Superior temporal gyrus (tissue), 1 donor: ENCODE results near the gene CTDSP1.
A peak's percentile ranks its signal among the peaks of the same experiment; 100 is the strongest.

Source experiments
- DNase-seq: peaks from one replicate; pipeline ENCODE4 v3.0.0-alpha.2; 2016; ENCODE audit errors: extremely low spot score

Gene CTDSP1

DNA sequence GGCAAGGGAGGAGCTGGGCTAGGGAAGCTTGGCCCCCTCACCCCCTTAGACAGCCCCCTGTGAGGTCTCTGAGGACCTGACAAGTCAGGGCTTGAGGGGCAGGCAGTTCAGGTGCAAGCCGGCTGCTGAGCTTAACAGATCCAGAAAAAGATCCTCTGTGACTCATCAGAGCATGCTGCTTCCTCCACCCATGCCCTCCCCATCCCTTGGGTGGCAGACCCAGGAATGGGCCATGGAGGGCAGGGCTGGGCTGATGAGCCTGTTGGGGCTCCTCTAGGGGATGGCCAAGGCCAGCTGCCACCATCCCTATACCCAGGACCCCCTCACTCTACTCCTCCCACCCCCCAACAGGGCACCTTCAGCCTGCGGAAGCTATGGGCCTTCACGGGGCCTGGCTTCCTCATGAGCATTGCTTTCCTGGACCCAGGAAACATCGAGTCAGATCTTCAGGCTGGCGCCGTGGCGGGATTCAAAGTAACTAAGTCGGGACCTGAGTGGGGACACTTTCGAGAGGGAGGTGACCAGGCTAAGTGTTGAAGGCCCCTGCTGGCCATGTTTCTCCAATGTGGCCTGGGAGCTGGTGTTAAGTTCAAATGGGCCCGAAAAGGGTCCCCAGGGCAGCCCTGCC, 15.7 kb upstream of the CTDSP1 start:
- DNase-seq = no peak

DNA sequence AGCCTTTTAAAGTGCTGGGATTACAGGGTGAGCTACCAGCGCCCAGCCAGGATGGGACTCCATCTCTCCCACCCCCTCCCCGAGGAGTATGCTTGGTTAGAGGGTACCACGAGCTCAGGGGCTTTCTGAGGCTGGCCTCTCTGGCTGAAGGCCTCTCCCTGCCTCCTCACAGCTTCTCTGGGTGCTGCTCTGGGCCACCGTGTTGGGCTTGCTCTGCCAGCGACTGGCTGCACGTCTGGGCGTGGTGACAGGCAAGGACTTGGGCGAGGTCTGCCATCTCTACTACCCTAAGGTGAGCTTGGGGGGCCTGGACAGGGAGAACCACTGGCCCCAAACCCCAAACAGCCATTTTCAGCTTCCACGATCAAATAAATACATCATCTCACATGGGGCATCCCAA, 14.7 kb upstream of the CTDSP1 start:
- no peak for DNase-seq

DNA sequence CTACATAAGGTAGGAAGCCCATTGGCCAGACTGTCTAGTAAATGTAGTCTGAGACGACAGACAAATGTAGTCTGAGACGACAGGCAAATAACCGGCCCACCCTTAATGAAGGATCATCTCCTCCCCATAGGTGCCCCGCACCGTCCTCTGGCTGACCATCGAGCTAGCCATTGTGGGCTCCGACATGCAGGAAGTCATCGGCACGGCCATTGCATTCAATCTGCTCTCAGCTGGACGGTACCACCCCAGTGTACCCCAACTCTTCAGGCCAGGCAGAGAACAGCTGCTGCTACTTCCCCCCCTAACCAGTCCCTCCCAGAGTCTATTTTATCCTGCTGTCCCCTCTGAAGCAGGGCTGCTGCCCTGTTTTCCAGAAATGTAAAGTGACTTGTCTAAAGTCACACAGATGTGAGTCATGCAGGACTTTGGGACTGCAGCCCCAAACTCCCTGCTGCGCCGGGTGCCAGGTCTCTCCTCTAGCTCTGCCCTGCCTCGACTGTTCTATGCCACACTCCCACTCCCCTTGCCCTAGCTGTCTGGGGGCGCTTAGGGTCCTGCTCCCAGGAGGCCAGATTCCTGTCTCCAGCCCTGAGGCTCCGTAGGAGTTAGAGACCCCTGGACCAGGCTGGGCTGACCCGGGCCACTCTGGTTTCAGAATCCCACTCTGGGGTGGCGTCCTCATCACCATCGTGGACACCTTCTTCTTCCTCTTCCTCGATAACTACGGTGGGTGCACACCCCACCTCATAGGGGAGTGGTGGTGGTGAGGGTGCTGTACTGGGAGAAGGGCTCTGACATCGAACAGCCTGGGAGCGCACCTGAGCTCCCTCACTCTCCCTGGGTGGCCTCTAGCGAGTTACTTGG, 12.9 kb upstream of the CTDSP1 start:
- DNase-seq = no peak

DNA sequence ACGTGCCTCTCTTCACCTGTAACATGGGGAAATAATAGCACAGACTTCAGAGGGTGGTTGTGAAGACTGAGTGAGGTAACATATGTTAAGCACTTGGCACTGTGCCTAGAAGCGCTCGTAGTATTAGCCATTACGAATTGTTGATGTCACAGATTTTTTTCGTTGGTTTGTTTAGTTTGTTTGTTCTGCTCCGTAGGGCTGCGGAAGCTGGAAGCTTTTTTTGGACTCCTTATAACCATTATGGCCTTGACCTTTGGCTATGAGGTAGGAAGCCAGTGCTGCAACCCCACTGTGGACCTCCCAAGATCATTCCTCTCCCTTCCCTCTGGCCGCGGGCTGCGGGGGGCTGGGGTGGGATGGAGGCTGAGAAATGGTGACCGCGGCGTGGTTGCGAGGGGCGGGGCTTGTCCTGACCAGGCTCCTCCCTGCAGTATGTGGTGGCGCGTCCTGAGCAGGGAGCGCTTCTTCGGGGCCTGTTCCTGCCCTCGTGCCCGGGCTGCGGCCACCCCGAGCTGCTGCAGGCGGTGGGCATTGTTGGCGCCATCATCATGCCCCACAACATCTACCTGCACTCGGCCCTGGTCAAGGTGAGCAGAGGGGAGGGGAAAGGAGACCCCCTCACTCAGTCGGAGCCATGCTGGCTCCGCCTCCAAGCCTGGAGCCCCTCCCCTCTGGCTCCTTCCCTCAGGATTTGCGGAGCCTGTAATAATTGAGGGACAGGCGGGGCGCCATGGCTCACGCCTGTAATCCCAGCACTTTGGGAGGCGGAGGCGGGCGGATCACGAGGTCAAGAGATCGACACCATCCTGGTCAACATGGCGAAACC, 12.1 kb upstream of the CTDSP1 start:
- no peak for DNase-seq

DNA sequence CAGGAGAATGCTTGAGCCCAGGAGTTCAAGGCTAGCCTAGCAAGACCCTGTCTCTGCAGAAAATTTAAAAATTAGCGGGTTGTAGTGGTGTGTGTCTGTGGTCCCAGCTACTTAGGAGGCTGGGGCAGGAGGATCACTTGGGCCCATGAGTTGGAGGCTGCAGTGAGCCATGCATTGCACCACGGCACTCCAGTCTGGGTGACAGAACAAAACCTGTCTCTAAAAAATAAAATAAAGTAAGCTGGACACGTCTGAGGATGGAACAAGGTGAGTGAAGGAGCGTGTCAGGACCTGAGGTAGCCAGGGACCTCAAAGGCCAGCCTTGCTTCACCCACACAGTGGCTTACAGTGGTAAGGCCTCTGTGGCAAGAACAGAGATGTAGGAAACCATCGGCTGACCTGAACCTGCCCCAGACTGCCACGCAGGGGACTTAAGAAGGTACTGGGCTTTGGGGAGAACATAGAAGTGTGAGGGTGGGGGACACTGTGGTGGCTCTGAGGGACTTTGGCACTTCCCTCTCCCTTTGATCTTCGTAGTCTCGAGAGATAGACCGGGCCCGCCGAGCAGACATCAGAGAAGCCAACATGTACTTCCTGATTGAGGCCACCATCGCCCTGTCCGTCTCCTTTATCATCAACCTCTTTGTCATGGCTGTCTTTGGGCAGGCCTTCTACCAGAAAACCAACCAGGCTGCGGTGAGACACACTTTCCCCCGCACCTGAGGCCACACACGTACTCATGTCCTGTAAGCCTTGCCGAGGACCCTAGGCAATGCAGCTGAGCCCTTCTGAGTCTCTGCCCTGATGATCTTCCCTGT, 10.1 kb upstream of the CTDSP1 start:
- no peak for DNase-seq

DNA sequence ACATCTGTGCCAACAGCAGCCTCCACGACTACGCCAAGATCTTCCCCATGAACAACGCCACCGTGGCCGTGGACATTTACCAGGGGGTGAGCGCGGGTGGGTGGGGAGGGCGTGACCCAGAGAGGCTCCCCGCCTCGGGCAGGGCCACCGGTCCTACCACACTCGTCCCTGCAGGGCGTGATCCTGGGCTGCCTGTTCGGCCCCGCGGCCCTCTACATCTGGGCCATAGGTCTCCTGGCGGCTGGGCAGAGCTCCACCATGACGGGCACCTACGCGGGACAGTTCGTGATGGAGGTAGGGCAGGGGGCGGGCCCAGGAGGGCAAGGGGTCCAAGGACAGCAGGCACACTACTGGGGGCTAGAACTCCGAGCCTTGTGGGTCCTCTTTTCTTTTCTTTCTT, 8.5 kb upstream of the CTDSP1 start:
- DNase-seq = no peak

DNA sequence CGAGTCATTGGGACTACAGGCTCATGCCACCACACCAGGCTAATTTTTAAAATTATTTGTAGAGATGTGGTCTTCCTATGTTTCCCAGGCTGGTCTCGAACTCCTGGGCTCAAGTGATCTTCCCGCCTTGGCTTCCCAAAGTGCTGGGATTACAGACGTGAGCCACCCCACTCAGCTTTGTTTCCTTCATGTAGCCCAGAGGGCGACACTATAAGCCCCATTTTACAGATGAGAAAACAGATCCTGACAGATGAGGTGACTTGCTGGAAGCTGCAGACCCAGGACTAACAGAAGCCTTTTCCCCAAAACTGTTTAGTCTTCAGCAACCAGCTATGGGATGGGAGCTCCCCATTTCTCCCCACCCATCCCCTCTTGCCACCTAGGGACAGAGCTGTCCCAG, 7.2 kb upstream of the CTDSP1 start:
- no peak for DNase-seq

DNA sequence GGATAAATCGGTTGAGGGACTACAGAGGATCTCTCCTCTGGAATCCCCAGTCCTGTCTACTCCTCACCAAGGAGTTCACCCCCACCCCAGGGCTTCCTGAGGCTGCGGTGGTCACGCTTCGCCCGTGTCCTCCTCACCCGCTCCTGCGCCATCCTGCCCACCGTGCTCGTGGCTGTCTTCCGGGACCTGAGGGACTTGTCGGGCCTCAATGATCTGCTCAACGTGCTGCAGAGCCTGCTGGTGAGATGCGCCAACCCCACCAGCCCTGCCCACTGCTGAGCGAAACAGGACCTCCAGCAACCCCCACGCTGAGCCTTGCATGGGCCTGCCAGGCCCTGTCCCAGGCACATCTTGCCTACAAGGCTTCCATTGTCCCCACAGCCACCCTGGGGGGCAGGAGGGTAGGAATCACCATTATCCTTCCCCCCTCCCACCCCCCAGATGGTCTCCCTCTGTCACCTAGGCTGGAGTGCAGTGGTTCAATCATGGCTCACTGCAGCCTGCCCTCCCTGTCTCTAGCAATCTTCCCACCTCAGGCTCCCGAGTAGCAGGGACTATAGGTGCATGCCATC, 6.7 kb upstream of the CTDSP1 start:
- no peak for DNase-seq

DNA sequence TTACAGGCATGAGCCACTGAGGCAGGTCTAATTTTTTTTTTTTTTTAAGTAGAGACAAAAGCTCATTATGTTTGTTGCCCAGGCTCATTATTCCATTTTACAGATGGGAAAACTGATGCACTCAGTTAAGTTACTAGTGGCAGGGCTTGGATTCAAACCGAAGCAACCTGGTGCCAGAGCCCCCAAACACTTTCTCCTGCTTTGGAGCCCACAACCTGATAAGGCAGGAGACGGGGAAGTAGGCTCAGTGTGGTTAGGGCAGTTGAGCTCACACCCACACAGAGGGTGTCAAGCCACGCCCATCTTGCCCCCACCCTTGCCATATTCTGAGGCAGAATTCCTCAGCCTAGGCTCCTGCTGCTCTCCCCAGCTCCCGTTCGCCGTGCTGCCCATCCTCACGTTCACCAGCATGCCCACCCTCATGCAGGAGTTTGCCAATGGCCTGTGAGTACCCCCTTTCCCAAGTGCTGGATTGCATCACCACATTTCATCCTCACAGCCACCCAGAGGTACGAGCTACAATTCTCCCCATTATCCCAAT, 5.8 kb upstream of the CTDSP1 start:
- no peak for DNase-seq

DNA sequence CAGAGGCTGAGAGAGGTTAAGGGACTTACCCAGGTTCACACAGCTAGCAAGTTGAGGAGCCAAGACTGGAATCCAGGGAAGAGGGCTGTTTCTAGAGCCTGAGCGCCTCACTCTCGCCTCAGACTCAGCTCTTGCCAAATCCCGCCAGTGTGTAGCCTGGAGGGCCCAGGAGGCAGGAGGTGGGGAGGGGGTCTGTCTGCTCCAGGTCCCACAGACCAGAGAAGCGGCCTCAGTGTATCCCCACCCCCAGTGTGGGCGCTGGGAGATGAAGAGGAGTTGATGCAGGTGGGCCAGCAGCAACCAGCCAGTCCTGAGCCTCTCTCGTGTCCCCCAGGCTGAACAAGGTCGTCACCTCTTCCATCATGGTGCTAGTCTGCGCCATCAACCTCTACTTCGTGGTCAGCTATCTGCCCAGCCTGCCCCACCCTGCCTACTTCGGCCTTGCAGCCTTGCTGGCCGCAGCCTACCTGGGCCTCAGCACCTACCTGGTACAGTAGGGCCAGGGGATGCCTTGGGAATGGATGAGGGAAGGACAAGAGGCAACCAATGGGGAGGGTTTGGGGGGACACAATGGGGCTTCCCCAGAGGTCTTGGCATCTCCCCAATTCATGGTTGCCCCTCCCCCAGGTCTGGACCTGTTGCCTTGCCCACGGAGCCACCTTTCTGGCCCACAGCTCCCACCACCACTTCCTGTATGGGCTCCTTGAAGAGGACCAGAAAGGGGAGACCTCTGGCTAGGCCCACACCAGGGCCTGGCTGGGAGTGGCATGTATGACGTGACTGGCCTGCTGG, 5.2 kb upstream of the CTDSP1 start:
- no peak for DNase-seq

DNA sequence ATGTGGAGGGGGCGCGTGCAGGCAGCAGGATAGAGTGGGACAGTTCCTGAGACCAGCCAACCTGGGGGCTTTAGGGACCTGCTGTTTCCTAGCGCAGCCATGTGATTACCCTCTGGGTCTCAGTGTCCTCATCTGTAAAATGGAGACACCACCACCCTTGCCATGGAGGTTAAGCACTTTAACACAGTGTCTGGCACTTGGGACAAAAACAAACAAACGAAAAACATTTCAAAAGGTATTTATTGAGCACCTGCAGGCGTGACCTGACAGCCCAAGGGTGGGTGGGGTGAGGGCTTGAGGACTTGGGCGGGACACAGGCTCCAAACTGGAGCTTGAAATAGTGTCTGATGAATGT, 4.6 kb upstream of the CTDSP1 start:
- no peak for DNase-seq

DNA sequence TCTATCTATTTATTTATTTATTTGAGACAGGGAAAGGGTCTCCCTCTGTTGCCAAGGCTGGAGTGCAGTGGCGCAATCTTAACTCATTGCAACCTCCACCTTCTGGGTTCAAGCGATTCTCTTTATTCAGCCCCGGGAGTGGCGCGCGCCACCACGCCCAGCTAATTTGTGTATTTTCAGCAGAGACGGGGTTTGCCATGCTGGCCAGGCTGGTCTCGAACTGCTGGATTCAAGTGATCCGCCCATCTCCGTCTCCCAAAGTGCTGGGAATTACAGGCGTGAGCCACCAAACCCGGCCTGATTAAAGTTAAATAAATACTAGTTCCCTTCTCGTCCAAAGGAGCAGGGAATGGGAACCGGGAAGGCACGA, 4.2 kb upstream of the CTDSP1 start:
- no peak for DNase-seq

DNA sequence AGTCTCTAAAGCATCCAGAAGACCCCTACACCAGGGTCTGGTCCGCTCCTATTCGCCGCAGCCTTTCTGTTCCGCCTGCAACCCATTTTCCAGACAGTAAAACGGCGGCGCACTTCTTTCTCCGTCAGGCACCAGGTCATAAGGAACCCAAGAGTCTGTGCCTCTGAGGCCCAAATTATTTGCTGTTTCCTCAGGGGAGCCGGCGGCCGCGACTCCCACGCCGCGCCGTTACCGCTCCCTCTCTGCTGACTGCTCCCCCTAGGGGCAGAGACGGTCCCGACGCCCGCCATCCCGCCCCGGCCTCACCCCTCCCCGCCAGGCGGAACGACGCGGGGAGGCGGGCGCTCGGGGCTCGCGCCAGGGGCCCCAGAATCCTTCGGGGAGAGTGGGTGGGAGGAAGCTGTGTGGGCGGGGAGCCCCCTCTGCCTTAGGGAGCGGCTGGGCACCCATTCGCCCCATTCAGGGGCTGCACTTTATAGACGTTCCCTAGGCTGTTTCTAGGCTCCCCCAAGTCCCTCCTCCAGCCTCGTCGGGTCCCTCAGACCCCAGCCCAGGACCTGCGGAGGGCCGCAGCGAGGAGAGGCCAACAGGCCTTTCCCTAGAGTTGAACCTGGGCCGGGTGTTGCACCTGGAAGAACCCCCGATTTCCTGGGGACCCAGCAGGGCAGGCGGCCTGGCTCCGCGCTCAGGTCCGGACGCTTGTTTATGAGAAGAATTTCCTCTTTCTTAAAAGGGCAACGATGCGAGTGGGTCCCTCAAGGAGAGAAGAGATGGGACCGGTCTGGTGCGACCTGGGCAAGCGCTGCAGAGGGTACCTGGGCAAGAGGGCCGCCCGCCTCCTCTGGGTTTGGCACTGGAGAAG, 3.6 kb upstream of the CTDSP1 start:
- peak; percentile 97 for DNase-seq

DNA sequence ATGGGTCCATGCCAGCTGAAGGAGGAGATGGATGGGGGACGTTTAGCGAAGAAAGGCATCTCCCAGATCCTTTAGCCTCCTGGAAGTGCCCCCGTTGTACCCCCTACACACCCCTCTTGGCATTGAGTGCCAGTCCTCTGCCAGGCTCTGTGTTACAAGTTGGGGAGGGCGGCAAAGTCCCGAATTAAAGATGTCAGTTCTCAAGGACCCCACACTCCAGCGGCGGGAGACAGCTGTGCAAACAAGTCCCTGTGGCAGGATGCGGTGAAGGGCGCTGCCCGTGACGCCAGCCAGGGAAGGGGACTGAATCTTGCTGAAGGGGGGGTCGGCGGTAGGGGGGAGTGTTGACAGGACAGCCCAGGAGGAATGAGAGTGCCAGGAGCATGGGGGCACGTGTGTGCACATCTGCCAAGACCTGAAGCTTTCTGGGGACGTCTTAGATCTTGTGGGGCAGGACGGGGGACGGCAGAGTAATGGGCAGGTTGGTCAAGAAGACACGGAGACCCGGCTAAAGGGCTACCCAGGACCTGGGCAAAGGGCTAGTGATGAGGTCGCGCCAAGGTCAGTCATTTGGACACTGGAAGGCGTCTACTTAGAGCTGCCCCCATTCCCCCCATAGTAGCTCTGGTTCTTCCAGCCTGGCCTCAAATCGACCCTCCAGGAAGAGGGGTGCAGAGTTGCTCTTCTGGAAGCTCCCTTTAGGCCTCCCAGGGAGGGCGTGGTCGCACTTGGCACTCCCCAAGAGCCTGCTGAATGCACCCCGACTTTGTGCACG, 2.8 kb upstream of the CTDSP1 start:
- peak; percentile 71 for DNase-seq

DNA sequence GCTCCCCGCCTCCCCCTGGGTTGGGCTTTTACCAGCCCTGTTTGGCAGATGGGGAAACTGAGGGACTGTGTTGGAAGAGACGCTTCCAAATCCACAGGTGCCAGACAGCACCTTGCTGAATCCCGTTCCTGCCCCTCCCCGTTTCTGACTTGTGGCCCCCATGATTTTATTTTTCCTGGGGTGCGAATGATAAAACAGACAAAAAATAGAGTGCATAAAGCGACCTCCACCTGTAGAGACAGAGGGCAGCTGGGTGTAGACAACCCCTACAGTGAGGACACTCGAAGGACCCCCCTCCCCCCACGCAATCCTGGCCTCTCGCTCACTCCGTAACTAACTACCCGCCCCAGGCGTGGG, 2.2 kb upstream of the CTDSP1 start:
- DNase-seq = no peak

DNA sequence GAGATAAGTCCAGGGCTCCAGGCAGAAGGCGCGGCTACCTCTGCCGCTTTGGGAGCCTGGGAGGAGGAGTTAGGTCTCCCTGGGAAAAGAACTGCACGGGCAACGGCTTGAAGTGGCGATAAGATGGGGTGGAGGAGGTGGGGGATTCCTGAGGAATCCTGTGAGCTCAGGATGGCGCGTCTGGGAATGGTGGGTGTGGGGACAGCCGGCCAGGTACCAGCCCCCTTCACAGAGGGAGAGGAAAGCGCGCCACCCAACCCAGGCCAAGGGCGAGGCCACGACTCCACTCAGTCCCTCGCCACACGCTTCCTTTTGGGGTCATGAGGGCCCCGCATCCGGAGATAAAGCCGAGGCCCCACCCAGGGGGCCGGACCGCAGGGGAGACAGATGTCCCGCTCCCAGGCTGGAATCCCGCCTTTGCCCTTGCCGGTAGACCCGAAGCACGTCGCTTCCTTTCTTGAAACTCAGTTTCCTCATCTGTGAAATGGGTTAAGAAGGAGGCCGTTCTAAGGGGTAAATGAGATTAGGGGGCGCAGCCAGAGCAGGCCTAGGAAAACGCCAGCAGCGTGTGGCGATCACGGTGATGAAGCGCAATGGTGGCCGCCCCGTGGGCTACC, 1.7 kb upstream of the CTDSP1 start:
- peak; percentile 40 for DNase-seq

DNA sequence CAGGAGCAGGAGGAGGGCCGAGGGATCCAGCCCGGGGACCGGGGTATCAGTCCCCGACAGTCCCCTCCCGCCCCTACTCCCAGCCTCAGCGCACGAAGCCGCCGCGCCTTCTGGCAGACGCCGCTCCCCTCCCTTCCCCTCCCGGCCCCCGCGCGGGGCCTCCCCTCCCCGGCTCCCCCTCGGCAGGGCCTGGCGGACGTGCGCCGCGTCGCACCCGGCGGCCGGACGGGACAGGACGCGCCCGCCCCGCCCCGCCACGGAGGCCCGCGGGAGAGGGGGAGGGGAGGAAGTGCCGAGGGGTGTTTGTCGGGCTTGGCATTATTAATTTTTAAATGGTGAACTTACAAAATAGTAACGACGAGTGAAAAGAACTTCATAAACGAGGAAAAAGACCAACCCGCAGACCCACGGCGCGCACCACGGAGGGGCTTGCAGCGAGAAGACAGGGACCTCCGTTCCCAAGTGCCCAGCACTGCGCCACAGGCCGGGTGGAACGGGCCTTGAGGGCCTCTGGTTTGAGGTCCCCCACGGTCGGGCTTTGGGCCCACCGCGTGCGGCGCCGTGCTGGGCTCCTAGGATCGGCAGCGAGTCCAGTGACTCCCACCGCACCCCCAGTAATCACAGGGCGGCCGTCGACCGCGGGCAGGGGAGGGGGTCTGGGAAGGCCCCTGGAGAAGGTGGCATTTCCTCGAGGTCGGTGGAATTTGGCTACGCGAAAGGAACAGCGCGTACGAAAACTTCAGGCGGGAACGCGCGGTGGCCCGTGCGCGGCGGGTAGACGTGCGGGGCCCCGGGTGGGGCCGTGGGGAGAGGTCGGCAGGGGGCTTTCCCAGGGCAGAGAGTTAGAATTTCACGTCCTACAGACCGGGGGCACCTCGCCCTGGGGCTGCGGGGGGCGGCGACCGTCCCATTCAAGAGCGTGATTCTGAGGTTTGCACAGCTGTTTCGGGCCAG, 954 bp upstream of the CTDSP1 start:
- DNase-seq = peak; percentile 52
